ENCODE data around the gene NSUN5. TPM values are rescaled to one million over a fixed set of nuclear protein-coding genes. Genes with fewer than 3 reads are reported as not detected.
"Not testable (repeated sequence)": the region's sequence is repeated elsewhere in the genome, so short reads cannot be mapped to it uniquely, and the experiment has no call there.

The NSUN5 gene
- total and polyA plus RNA-seq, 3 experiments from 2014 or later = 42.5 to 67.7 (median 66.6) TPM

GRCh38 chr7:73323434-73324080 lies 14.9 kb upstream of the NSUN5 start:
- Mint-ChIP-seq H3K4me1 (peaks cover 7 to 14% (median 9%) of the 10 kb centered on the region in 3 donors), H3K4me3 (peak overlapping the region in 6 of 7 donors; percentile 58 to 87 (median 68)), H3K27ac (peak overlapping the region in 4 of 8 donors; percentile 17 to 38 (median 28))
- H3K4me1 ChIP-seq (ENCODE audit: insufficient read depth, low read length); H3K9me3 Mint-ChIP-seq; H3K36me3 Mint-ChIP-seq; H3K27ac ChIP-seq (ENCODE audit: low read depth, low read length); DNase-seq; H3K9me3 ChIP-seq (ENCODE audit: low read length); H3K36me3 ChIP-seq (ENCODE audit: insufficient read depth, low read length); POLR2A ChIA-PET; H3K27me3 ChIP-seq (ENCODE audit: insufficient read depth, low read length, poor library complexity, severe bottlenecking); H3K27me3 Mint-ChIP-seq: not testable (repeated sequence)
- CTCF ChIA-PET = interaction anchor here (1.0 to 1.3 kb wide), 6 partner anchors 10 to 411 kb away, joined by 4 to 8 read pairs (median 6); no protein-coding TSS in a partner anchor
- peak overlapping the region; percentile 45 for H3K4me3 ChIP-seq (ENCODE audit: low read length)

DNA sequence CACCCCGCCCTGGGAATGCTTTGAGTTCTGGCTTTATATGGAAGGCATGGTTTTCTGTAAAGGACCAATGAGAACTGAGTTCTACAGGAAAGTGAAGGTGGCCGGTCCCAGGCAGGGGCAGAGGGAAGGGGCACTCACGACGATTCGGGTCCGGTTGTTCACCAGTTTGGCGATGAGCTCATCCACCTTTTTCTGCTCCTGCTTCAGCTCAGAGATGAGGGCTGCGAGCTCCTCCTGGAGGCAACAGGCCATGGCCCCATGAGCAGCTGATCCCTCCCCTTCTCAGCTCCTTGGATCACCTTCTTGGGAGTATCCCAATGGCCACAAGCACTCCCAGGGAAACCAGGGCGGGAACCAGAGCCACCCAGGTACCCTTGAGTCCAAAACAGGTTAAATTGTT lies 11.4 kb upstream of the NSUN5 start:
- DNase-seq; H3K27me3 Mint-ChIP-seq; H3K36me3 ChIP-seq (ENCODE audit: insufficient read depth, low read length); H3K9me3 ChIP-seq (ENCODE audit: low read length); H3K9me3 Mint-ChIP-seq; H3K27ac Mint-ChIP-seq; H3K27me3 ChIP-seq (ENCODE audit: insufficient read depth, low read length, poor library complexity, severe bottlenecking); H3K4me3 Mint-ChIP-seq; H3K4me3 ChIP-seq (ENCODE audit: low read length); H3K36me3 Mint-ChIP-seq; CTCF ChIA-PET; H3K4me1 ChIP-seq (ENCODE audit: insufficient read depth, low read length); H3K27ac ChIP-seq (ENCODE audit: low read depth, low read length); POLR2A ChIA-PET: not testable (repeated sequence)
- peaks cover 7 to 14% (median 9%) of the 10 kb centered on the region in 3 donors for H3K4me1 Mint-ChIP-seq

GRCh38 chr7:73319541-73319940 lies 10.9 kb upstream of the NSUN5 start:
- H3K36me3 Mint-ChIP-seq; H3K36me3 ChIP-seq (ENCODE audit: insufficient read depth, low read length); H3K27ac Mint-ChIP-seq; DNase-seq; H3K9me3 Mint-ChIP-seq; CTCF ChIA-PET; H3K27me3 Mint-ChIP-seq; H3K4me1 ChIP-seq (ENCODE audit: insufficient read depth, low read length); H3K4me3 Mint-ChIP-seq; H3K4me3 ChIP-seq (ENCODE audit: low read length); H3K9me3 ChIP-seq (ENCODE audit: low read length); H3K27ac ChIP-seq (ENCODE audit: low read depth, low read length); H3K27me3 ChIP-seq (ENCODE audit: insufficient read depth, low read length, poor library complexity, severe bottlenecking); POLR2A ChIA-PET: not testable (repeated sequence)
- peaks cover 7 to 11% (median 9%) of the 10 kb centered on the region in 3 donors for H3K4me1 Mint-ChIP-seq

DNA sequence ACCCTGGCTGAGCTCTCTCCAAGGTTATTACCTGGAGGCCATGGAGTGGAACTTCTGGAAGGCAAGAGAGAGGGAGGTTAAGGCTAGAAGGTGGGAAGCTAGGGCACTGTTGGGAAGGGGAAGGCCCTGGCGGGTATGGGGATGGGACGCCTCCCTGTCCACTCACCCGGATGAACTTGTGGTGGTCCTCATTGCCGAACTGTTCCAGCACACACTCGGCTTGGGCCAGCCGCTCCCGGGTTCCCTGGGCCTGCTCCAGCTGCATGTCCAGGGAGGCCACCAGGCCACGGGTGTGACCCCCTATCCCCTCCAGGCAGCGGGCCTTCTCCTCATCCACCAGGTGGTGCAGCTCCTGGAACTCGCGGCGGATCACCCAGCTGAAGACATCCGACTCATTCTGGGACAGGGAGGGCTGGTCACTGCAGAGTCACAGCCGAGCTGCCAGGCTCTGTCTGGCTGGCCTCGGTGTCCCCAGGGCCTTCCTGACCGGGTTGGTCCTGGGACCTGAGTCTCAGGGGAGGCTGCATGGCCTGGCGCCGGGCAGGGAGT lies 10.1 kb upstream of the NSUN5 start:
- H3K4me3 Mint-ChIP-seq; H3K4me3 ChIP-seq (ENCODE audit: low read length); CTCF ChIA-PET; H3K36me3 Mint-ChIP-seq; H3K9me3 ChIP-seq (ENCODE audit: low read length); DNase-seq; H3K9me3 Mint-ChIP-seq; POLR2A ChIA-PET; H3K27me3 ChIP-seq (ENCODE audit: insufficient read depth, low read length, poor library complexity, severe bottlenecking); H3K36me3 ChIP-seq (ENCODE audit: insufficient read depth, low read length); H3K4me1 ChIP-seq (ENCODE audit: insufficient read depth, low read length); H3K4me1 Mint-ChIP-seq; H3K27ac Mint-ChIP-seq; H3K27ac ChIP-seq (ENCODE audit: low read depth, low read length); H3K27me3 Mint-ChIP-seq: not testable (repeated sequence)

DNA sequence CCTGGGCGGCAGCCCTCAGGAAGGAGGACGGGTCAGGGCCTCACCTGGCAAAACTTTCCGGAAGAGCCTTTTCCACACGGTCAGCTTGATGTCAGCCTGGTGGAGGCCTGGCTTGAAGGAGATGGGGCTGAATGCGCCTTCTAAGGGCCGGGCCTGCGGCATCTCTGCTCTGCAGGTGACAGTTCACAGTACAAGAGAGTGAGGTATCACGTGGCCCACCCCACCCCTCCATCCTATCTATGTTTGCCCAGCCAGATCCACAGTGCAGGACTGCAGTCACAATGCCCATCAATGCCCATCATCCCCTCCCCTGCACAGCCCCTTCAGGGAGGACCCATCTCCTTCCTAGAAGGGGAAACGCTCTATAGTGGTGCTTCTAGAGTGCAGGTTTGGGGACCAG lies 7.9 kb upstream of the NSUN5 start:
- no peak for DNase-seq
- Mint-ChIP-seq H3K27me3 (peaks cover 0 to 4% of the 10 kb centered on the region in 2 donors), H3K36me3 (no peaks in the 10 kb centered on the region), H3K4me3 (no peak overlapping the region), H3K9me3 (no peaks in the 10 kb centered on the region), H3K4me1 (no peaks in the 10 kb centered on the region), H3K27ac (no peak overlapping the region)
- H3K36me3 ChIP-seq (ENCODE audit: insufficient read depth, low read length) = no peaks in the 10 kb centered on the region
- no peaks in the 10 kb centered on the region for H3K4me1 ChIP-seq (ENCODE audit: insufficient read depth, low read length)
- no peaks in the 10 kb centered on the region for H3K27me3 ChIP-seq (ENCODE audit: insufficient read depth, low read length, poor library complexity, severe bottlenecking)
- no peaks in the 10 kb centered on the region for H3K9me3 ChIP-seq (ENCODE audit: low read length)
- ChIA-PET CTCF (interaction anchor here (1.3 kb wide), 1 partner anchor 10 kb away, joined by 3 read pairs; no protein-coding TSS in a partner anchor), POLR2A (no interaction called here)
- H3K27ac ChIP-seq (ENCODE audit: low read depth, low read length) = no peak overlapping the region
- no peak overlapping the region for H3K4me3 ChIP-seq (ENCODE audit: low read length)

DNA sequence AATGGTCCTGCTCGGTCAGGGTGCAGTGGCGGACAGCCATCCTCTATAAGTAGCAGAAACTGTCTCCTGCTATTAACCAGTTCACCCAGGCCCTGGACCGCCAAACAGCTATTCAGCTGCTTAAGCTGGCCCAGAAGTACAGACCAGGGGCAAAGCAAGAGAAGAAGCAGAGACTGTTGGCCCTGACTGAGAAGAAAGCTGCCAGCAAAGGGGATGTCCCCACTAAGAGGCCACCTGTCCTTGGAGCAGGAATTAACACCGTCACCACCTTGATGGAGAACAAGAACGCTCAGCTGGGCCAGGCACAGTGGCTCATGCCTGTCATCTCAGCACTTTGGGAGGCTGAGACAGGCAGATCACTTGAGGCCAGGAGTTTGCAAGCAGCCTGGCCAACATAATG lies 5.6 kb upstream of the NSUN5 start:
- Histone ChIP-seq H3K36me3 (ENCODE audit: insufficient read depth, low read length) (no peaks in the 10 kb centered on the region), H3K27me3 (ENCODE audit: insufficient read depth, low read length, poor library complexity, severe bottlenecking) (no peaks in the 10 kb centered on the region), H3K27ac (ENCODE audit: low read depth, low read length) (no peak overlapping the region), H3K4me1 (ENCODE audit: insufficient read depth, low read length) (peaks cover 3% of the 10 kb centered on the region), H3K9me3 (ENCODE audit: low read length) (no peaks in the 10 kb centered on the region), H3K4me3 (ENCODE audit: low read length) (no peak overlapping the region)
- H3K27ac Mint-ChIP-seq = no peak overlapping the region
- H3K9me3 Mint-ChIP-seq = no peaks in the 10 kb centered on the region
- no peaks in the 10 kb centered on the region for H3K36me3 Mint-ChIP-seq
- DNase-seq = no peak
- H3K4me1 Mint-ChIP-seq = peaks cover under 1 to 2% (median 2%) of the 10 kb centered on the region in 3 donors
- ChIA-PET CTCF (interaction anchor here (2.3 kb wide), 1 partner anchor 10 kb away, joined by 6 read pairs; no protein-coding TSS in a partner anchor), POLR2A (no interaction called here)
- H3K27me3 Mint-ChIP-seq = peaks cover 0 to 4% of the 10 kb centered on the region in 2 donors
- no peak overlapping the region for H3K4me3 Mint-ChIP-seq

DNA sequence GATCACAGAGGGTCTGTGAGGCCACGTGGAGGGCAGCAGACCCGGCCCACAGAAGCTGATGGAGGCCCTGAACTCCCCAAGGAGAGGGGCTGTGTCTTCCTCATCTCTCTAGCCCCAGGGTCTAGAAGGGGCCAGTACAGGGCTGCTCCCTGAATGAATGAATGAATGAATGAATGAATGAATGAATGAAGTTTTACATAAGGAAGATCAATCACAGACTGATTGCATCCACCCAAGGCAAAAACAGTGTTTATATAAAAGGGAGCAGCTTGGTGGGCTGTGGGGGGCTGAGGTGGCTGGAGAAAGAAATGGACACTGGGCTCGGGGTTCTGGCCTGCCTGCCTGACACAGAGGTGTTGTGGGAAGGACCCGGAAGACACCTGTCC lies 4.9 kb upstream of the NSUN5 start:
- Histone ChIP-seq H3K27ac (ENCODE audit: low read depth, low read length) (no peak overlapping the region), H3K36me3 (ENCODE audit: insufficient read depth, low read length) (no peaks in the 10 kb centered on the region), H3K27me3 (ENCODE audit: insufficient read depth, low read length, poor library complexity, severe bottlenecking) (no peaks in the 10 kb centered on the region), H3K4me3 (ENCODE audit: low read length) (no peak overlapping the region), H3K4me1 (ENCODE audit: insufficient read depth, low read length) (peaks cover 6% of the 10 kb centered on the region), H3K9me3 (ENCODE audit: low read length) (no peaks in the 10 kb centered on the region)
- Mint-ChIP-seq H3K27ac (no peak overlapping the region), H3K4me1 (peaks cover 6 to 10% (median 9%) of the 10 kb centered on the region in 3 donors), H3K4me3 (no peak overlapping the region), H3K9me3 (no peaks in the 10 kb centered on the region), H3K36me3 (peaks cover 0 to 4% (median 0%) of the 10 kb centered on the region in 3 donors), H3K27me3 (peaks cover 0 to 4% of the 10 kb centered on the region in 2 donors)
- CTCF ChIA-PET = interaction anchor here (2.3 kb wide), 1 partner anchor 11 kb away, joined by 6 read pairs; no protein-coding TSS in a partner anchor
- DNase-seq = no peak
- POLR2A ChIA-PET = no interaction called here

DNA sequence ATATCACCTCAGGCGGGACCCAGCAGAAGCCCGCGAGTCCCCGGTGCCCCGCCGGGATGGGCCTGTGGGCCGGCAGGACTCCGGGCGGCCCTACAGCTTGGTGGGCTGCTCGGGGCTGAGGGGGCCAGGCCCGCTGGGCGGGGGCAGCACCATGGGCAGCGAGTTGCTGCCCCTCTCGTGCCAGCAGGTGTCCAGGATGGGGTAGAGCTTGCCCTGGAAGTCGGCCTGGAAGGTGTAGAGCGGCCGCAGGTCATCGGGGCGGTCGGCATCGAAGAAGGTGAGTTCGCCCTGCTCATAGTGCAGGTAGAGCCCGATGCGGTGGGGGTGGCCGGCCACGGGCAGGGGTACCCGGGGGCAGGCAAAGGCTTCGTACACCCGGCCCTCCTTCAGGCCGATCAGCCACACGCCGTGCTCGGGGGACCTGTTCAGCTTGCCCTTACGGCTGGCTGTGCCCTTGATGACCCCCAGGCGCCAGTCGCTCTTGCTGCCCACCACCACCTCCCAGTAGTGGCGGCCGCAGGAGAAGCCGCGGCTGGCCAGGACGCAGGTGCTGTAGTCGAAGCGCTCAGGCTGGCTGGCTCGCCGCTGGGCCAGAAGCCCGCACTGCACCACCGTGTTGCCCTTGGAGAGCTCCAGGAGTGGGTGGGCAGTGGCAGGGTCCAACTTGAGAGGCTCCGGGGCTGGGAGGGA lies 4.3 kb upstream of the NSUN5 start:
- H3K27me3 ChIP-seq (ENCODE audit: insufficient read depth, low read length, poor library complexity, severe bottlenecking) = no peaks in the 10 kb centered on the region
- H3K27me3 Mint-ChIP-seq = peaks cover 0 to 4% of the 10 kb centered on the region in 2 donors
- H3K9me3 ChIP-seq (ENCODE audit: low read length) = no peaks in the 10 kb centered on the region
- H3K27ac ChIP-seq (ENCODE audit: low read depth, low read length) = no peak overlapping the region
- H3K9me3 Mint-ChIP-seq = no peaks in the 10 kb centered on the region
- H3K36me3 Mint-ChIP-seq = peaks cover 0 to 6% (median 0%) of the 10 kb centered on the region in 3 donors
- CTCF ChIA-PET = interaction anchor here (2.3 kb wide), 1 partner anchor 11 kb away, joined by 6 read pairs; no protein-coding TSS in a partner anchor
- H3K36me3 ChIP-seq (ENCODE audit: insufficient read depth, low read length) = no peaks in the 10 kb centered on the region
- H3K4me3 Mint-ChIP-seq = no peak overlapping the region
- DNase-seq = no peak
- POLR2A ChIA-PET = no interaction called here
- no peak overlapping the region for H3K4me3 ChIP-seq (ENCODE audit: low read length)
- H3K4me1 Mint-ChIP-seq = peaks cover 9 to 15% (median 13%) of the 10 kb centered on the region in 3 donors
- H3K4me1 ChIP-seq (ENCODE audit: insufficient read depth, low read length) = peaks cover 9% of the 10 kb centered on the region
- no peak overlapping the region for H3K27ac Mint-ChIP-seq

All from CD8-positive, alpha-beta memory T cell (primary cell).